Mucosa of rectum (tissue), 2 donors: ENCODE measurements around the gene RAB30.

Experiments
- H3K27ac ChIP-seq, 2 donors: one replicate each; pipeline ENCODE4 v1.7.0; 2013; ENCODE audit warnings: inconsistent platforms in 2 of 2, low read depth in 2 of 2, low read length in 2 of 2
- H3K27me3 ChIP-seq, 2 donors: one replicate each; pipeline ENCODE4 v1.7.0; 2013; ENCODE audit warnings: low read length in 2 of 2; ENCODE audit not compliant: control insufficient read depth in 2 of 2, insufficient read depth in 2 of 2
- H3K36me3 ChIP-seq, 2 donors: one replicate each; pipeline ENCODE4 v1.7.0; 2013; ENCODE audit warnings: low read length in 2 of 2; ENCODE audit not compliant: control insufficient read depth in 2 of 2, insufficient read depth in 2 of 2
- H3K4me1 ChIP-seq, 2 donors: one replicate each; pipeline ENCODE4 v1.7.0; 2013; ENCODE audit warnings: low read length in 2 of 2, mild to moderate bottlenecking in 1 of 2; ENCODE audit not compliant: control insufficient read depth in 2 of 2, insufficient read depth in 2 of 2
- H3K4me3 ChIP-seq, 2 donors: one replicate each; pipeline ENCODE4 v1.7.0; 2013; ENCODE audit warnings: low read length in 2 of 2
- H3K9ac ChIP-seq, 2 donors: one replicate each; pipeline ENCODE4 v1.7.0; 2013; ENCODE audit warnings: low read length in 2 of 2, low read depth in 1 of 2, mild to moderate bottlenecking in 1 of 2
- H3K9me3 ChIP-seq, 2 donors: one replicate each; pipeline ENCODE4 v1.7.0; 2013; ENCODE audit warnings: low read length in 2 of 2; ENCODE audit not compliant: control insufficient read depth in 2 of 2
- donor health status: healthy.
- donor health status: Normal muscosa, but diverticular disease.

RAB30 gene

GRCh38 chr11:82989628-82990404 lies 81.9 kb downstream of the RAB30 start:
- Histone ChIP-seq H3K4me1 (no peaks in the 10 kb centered on the region), H3K4me3 (no peak overlapping the region), H3K9ac (no peak overlapping the region), H3K9me3 (no peaks in the 10 kb centered on the region), H3K27ac (no peak overlapping the region), H3K27me3 (no peaks in the 10 kb centered on the region), H3K36me3 (peaks cover 0 to 7% of the 10 kb centered on the region in 2 donors)

- Histone ChIP-seq H3K27me3 (no peaks in the 10 kb centered on the region), H3K36me3 (peaks cover 0 to 12% of the 10 kb centered on the region in 2 donors), H3K4me1 (no peaks in the 10 kb centered on the region), H3K9me3 (no peaks in the 10 kb centered on the region), H3K4me3 (no peak overlapping the region), H3K9ac (no peak overlapping the region), H3K27ac (no peak overlapping the region)
Measured at GRCh38 chr11:82988936-82989627, 82.6 kb downstream of the RAB30 start.

GRCh38 chr11:82987997-82988396 lies 83.7 kb downstream of the RAB30 start:
- Histone ChIP-seq H3K9me3 (no peaks in the 10 kb centered on the region), H3K27ac (no peak overlapping the region), H3K4me3 (no peak overlapping the region), H3K27me3 (no peaks in the 10 kb centered on the region), H3K4me1 (no peaks in the 10 kb centered on the region), H3K36me3 (peaks cover 0 to 12% of the 10 kb centered on the region in 2 donors), H3K9ac (no peak overlapping the region)

GRCh38 chr11:82986446-82986845 lies 85.3 kb downstream of the RAB30 start:
- Histone ChIP-seq H3K9me3 (no peaks in the 10 kb centered on the region), H3K36me3 (peaks cover 0 to 18% of the 10 kb centered on the region in 2 donors), H3K27ac (no peak overlapping the region), H3K4me3 (no peak overlapping the region), H3K9ac (no peak overlapping the region), H3K27me3 (no peaks in the 10 kb centered on the region), H3K4me1 (no peaks in the 10 kb centered on the region)

- H3K36me3 ChIP-seq: peaks cover 0 to 15% of the 10 kb centered on the region in 2 donors
- H3K27ac ChIP-seq: no peak overlapping the region
- H3K4me1 ChIP-seq: no peaks in the 10 kb centered on the region
- no peaks in the 10 kb centered on the region for H3K27me3 ChIP-seq
- H3K9me3 ChIP-seq: no peaks in the 10 kb centered on the region
- no peak overlapping the region for H3K9ac ChIP-seq
- no peak overlapping the region for H3K4me3 ChIP-seq
Measured at GRCh38 chr11:82981852-82982251, 89.8 kb downstream of the RAB30 start.

- Histone ChIP-seq H3K4me3 (no peak overlapping the region), H3K27ac (no peak overlapping the region), H3K9ac (no peak overlapping the region), H3K27me3 (no peaks in the 10 kb centered on the region), H3K36me3 (peaks cover 0 to 15% of the 10 kb centered on the region in 2 donors), H3K9me3 (no peaks in the 10 kb centered on the region), H3K4me1 (no peaks in the 10 kb centered on the region)
Measured at GRCh38 chr11:82980947-82981346, 90.8 kb downstream of the RAB30 start.

GRCh38 chr11:82980292-82980691 lies 91.4 kb downstream of the RAB30 start:
- Histone ChIP-seq H3K9ac (no peak overlapping the region), H3K36me3 (peaks cover 0 to 15% of the 10 kb centered on the region in 2 donors), H3K4me1 (no peaks in the 10 kb centered on the region), H3K27me3 (no peaks in the 10 kb centered on the region), H3K4me3 (no peak overlapping the region), H3K27ac (no peak overlapping the region), H3K9me3 (no peaks in the 10 kb centered on the region)

GRCh38 chr11:82979824-82980223 lies 91.9 kb downstream of the RAB30 start:
- H3K4me1 ChIP-seq: no peaks in the 10 kb centered on the region
- no peaks in the 10 kb centered on the region for H3K27me3 ChIP-seq
- H3K27ac ChIP-seq: no peak overlapping the region
- peaks cover 0 to 15% of the 10 kb centered on the region in 2 donors for H3K36me3 ChIP-seq
- H3K9me3 ChIP-seq: no peaks in the 10 kb centered on the region
- H3K4me3 ChIP-seq: no peak overlapping the region
- no peak overlapping the region for H3K9ac ChIP-seq

DNA sequence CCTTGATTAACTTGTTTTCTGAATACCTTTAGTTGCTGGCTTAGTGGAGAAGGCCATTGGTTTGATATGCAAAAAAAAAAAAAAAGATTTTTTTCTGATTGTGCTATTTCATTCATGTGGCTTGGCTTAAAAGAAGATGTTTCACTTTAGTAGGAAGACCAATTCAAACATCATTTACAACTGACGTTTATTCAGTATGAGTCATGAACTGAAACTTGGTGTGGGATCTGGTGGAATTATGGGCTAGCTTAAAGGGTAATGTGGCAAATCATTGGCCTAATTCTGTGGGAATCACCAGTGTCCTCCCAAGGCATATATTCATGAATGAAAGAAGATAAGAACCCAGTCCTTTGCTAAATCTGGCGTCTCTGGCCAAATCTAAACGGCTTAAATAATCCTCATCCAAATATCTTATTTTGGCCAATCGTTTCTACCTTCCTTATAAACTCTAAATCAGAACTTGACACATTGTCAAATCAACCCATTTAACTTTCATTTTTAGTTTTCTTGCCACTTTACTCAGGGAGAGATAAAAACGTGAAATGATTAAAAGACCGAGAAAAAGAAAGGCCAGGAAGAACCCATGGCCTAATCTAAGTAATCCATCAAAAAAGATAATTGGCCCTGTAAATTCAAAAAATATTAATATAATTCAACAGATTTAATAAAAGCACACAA lies 93.1 kb downstream of the RAB30 start:
- H3K36me3 ChIP-seq: peaks cover 0 to 9% of the 10 kb centered on the region in 2 donors
- no peaks in the 10 kb centered on the region for H3K4me1 ChIP-seq
- H3K27me3 ChIP-seq: no peaks in the 10 kb centered on the region
- H3K4me3 ChIP-seq: no peak overlapping the region
- H3K9me3 ChIP-seq: no peaks in the 10 kb centered on the region
- no peak overlapping the region for H3K27ac ChIP-seq
- no peak overlapping the region for H3K9ac ChIP-seq

GRCh38 chr11:82976786-82977185 lies 94.9 kb downstream of the RAB30 start:
- Histone ChIP-seq H3K27me3 (no peaks in the 10 kb centered on the region), H3K27ac (no peak overlapping the region), H3K9me3 (no peaks in the 10 kb centered on the region), H3K4me3 (no peak overlapping the region), H3K36me3 (peaks cover 0 to 4% of the 10 kb centered on the region in 2 donors), H3K9ac (no peak overlapping the region), H3K4me1 (no peaks in the 10 kb centered on the region)
